Ammon's horn (tissue), 1 donor: Measurements from ENCODE around the gene RGS9.
"Not testable (repeated sequence)": the region's sequence is repeated elsewhere in the genome, so short reads cannot be mapped to it uniquely, and the experiment has no call there.

Experiments used
- DNase-seq: peaks from one replicate; pipeline ENCODE4 v3.0.0-alpha.2; 2016; ENCODE audit warnings: low spot score

Gene RGS9

GRCh38 chr17:65156835-65157565 is 19.8 kb downstream of the RGS9 start:
- DNase-seq = no peak

- DNase-seq = no peak
Measured at GRCh38 chr17:65158041-65158440, 20.9 kb downstream of the RGS9 start.

GRCh38 chr17:65158622-65159021 is 21.5 kb downstream of the RGS9 start:
- no peak for DNase-seq

- no peak for DNase-seq
Measured at GRCh38 chr17:65160516-65160915, 23.3 kb downstream of the RGS9 start.

- peak; percentile 18 for DNase-seq
Measured at GRCh38 chr17:65163990-65164495, 26.9 kb downstream of the RGS9 start.

GRCh38 chr17:65166787-65167186 is 29.6 kb downstream of the RGS9 start:
- no peak for DNase-seq

GRCh38 chr17:65167566-65167965 is 30.4 kb downstream of the RGS9 start:
- DNase-seq = no peak

GRCh38 chr17:65169691-65170090 is 32.5 kb downstream of the RGS9 start:
- DNase-seq = no peak

- DNase-seq = peak; percentile 39
Measured at GRCh38 chr17:65170839-65171238, 33.7 kb downstream of the RGS9 start.

GRCh38 chr17:65171752-65172151 is 34.6 kb downstream of the RGS9 start:
- DNase-seq = no peak

GRCh38 chr17:65172496-65173136 is 35.4 kb downstream of the RGS9 start:
- no peak for DNase-seq

- DNase-seq = no peak
Measured at GRCh38 chr17:65173284-65173793, 36.2 kb downstream of the RGS9 start.

GRCh38 chr17:65173976-65174683 is 37.0 kb downstream of the RGS9 start:
- DNase-seq = no peak

- no peak for DNase-seq
Measured at GRCh38 chr17:65174974-65175373, 37.8 kb downstream of the RGS9 start.

- no peak for DNase-seq
Measured at GRCh38 chr17:65175952-65176351, 38.8 kb downstream of the RGS9 start.

GRCh38 chr17:65176646-65177409 is 39.7 kb downstream of the RGS9 start:
- DNase-seq = no peak

GRCh38 chr17:65177901-65178300 is 40.7 kb downstream of the RGS9 start:
- DNase-seq = no peak

- DNase-seq = not testable (repeated sequence)
Measured at GRCh38 chr17:65180276-65180675, 43.1 kb downstream of the RGS9 start.

GRCh38 chr17:65180752-65181236 is 43.6 kb downstream of the RGS9 start:
- not testable (repeated sequence) for DNase-seq

GRCh38 chr17:65181237-65182061 is 44.3 kb downstream of the RGS9 start:
- DNase-seq = no peak

- no peak for DNase-seq
Measured at GRCh38 chr17:65182233-65182632, 45.1 kb downstream of the RGS9 start.
